Esophagus squamous epithelium (tissue), 5 donors: ENCODE measurements around the gene LPIN3. TPM values are rescaled to one million over a fixed set of nuclear protein-coding genes. Genes with fewer than 3 reads are reported as not detected.

Experiments used
- DNase-seq: peaks from one replicate; lab custom pipeline; 2025; lab: John Stamatoyannopoulos, UW
- H3K27ac ChIP-seq, 4 donors: fragments of 200-600 bp; sonication (generic); one replicate each; pipeline ENCODE4 v1.5.1; 2016 to 2019; ENCODE audit warnings: mild to moderate bottlenecking in 1 of 4
- H3K27me3 ChIP-seq, 4 donors: fragments of 200-600 bp; sonication (generic); 1 replicate in 3 of 4; 2 replicates in 1 of 4; pipeline versions ENCODE4 v1.5.1 to v1.6.0; 2017 to 2021; ENCODE audit warnings: antibody characterized with exemption in 1 of 4
- H3K36me3 ChIP-seq, 3 donors: fragments of 200-600 bp; sonication (generic); one replicate each; pipeline ENCODE4 v1.5.1; 2016 to 2019
- H3K4me1 ChIP-seq, 3 donors: fragments of 200-600 bp; sonication (generic); one replicate each; pipeline ENCODE4 v1.5.1; 2017 to 2019
- H3K4me3 ChIP-seq, 4 donors: fragments of 200-600 bp; sonication (generic); 1 replicate in 3 of 4; 2 replicates in 1 of 4; pipeline ENCODE4 v1.5.1; 2016 to 2019; ENCODE audit warnings: mild to moderate bottlenecking in 2 of 4, moderate library complexity in 1 of 4
- H3K9me3 ChIP-seq, 3 donors: fragments of 200-600 bp; sonication (generic); one replicate each; pipeline ENCODE4 v1.5.1; 2016 to 2019
- CTCF ChIP-seq, 6 experiments: fragments of 450-650 bp in 4 of 6; fragments of 200-600 bp in 2 of 6; sonication (generic) in 2 of 6; IDR thresholded peaks; one replicate each; pipeline ENCODE4 v1.5.1; 2016 to 2019; ENCODE audit warnings: antibody characterized with exemption in 6 of 6, mild to moderate bottlenecking in 4 of 6, moderate library complexity in 4 of 6
- POLR2A ChIP-seq, 4 donors: fragments of 450-650 bp; IDR thresholded peaks; one replicate each; pipeline ENCODE4 v1.6.1; 2017; ENCODE audit warnings: antibody characterized with exemption in 4 of 4, mild to moderate bottlenecking in 4 of 4, moderate library complexity in 3 of 4
- WGBS, 2 donors: methylation state at CpG; one replicate each; pipeline ENCODE4 v1.1.5; 2018; 5-methylcytosine and 5-hydroxymethylcytosine counted together
- intact Hi-C: fragments of 100-400 bp; cut with DNase I; formaldehyde crosslinking; loops from one replicate; pipeline ENCODE4 v1.15.0; 2022
- total RNA-seq, 4 donors: library from RNA; depleted of rRNA; stranded (reverse); fragments of >200 nt; gene quantifications; one replicate each; pipeline ENCODE4 v1.1.0, GENCODE V29; 2016
- donor health status: DM: yes; HTN: yes; CAD: no.

Gene LPIN3
- total RNA-seq, 4 donors from 2014 or later = 15.4 to 38.6 (median 32.9) TPM

GRCh38 chr20:41336711-41337492 lies 3.7 kb upstream of the LPIN3 start:
- intact Hi-C loops = loop anchor here (10.0 kb wide), 1 partner anchor 202 kb away; the partner anchor contains the start of gene PLCG1

GRCh38 chr20:41339957-41340326 lies 679 bp upstream of the LPIN3 start:
- intact Hi-C loops = loop anchor here (5.0 to 10.0 kb wide), 5 partner anchors 57 to 368 kb away; partner anchors contain the start of gene PLCG1
- H3K9me3 ChIP-seq = no peaks in the 10 kb centered on the region
- H3K4me3 ChIP-seq = peak overlapping the region; percentile 47 to 70 (median 56)

More at GRCh38 chr20:41336711-41337492, 3.7 kb upstream of the LPIN3 start:
- no peaks in the 10 kb centered on the region for H3K9me3 ChIP-seq
- no peak overlapping the region for H3K27ac ChIP-seq
- H3K27me3 ChIP-seq = no peaks in the 10 kb centered on the region
- H3K4me1 ChIP-seq = peaks cover 9 to 49% (median 29%) of the 10 kb centered on the region in 3 donors
- no peak for DNase-seq
- H3K36me3 ChIP-seq = no peaks in the 10 kb centered on the region
- TF ChIP-seq POLR2A (IDR thresholded peaks at IDR 0.05) = no peak
- no peak for TF ChIP-seq CTCF (IDR thresholded peaks at IDR 0.05)
- WGBS, 2 donors = 87 to 89% methylated on average over 4 of the region's 4 CpGs
- H3K4me3 ChIP-seq = no peak overlapping the region

DNA sequence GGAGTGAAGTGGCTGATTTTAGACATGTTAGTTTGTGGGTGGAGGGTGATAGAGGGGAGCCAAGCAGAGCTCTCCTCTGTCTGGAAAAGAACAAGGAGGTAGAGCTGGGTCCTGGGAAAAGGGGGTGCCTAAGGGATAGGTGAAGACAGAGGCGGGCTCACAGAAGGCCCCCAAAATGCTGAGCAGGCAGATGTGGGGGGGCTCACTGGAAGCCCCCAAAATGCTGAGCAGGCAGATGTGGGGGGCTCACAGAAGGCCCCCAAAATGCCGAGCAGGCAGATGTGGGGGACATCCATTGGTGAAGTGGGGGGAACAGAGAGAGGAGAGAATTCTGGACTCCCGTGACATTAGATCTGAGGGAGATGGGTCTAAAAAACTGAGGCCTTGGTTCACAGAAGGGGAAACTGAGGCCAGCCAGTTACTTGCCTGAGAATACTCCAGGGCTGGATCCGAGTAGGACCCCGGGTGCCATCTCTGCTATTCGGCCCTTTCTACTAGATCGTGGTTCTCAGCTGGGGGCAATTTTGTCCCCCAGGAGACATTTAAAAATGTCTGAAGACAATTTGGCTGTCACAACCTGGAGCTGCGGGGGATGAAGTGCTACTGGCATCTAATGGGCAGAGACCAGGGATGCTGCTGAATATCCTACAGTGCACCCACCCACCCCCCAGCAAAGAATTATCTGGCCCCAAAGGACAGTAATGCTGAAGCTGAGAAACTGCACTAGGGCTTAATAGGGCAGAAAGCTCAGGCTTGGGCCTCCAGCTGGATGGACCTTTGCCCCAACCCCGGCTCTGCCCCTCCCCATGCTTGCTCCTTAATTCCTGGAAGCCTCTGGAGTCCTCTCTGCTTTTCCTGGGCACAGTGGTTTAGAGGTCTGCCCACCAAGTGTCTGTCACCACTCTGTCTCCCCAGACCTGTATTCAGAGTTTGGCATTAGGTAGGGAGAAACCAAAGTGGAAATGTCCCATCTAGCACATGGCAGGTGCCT lies 2.1 kb downstream of the LPIN3 start:
- H3K36me3 ChIP-seq = peaks cover 0 to 27% (median 0%) of the 10 kb centered on the region in 3 donors
- WGBS, 2 donors = 90 to 95% methylated on average over 7 to 9 of the region's 9 CpGs
- no peaks in the 10 kb centered on the region for H3K9me3 ChIP-seq
- peak overlapping the region in 3 of 4 donors; percentile 14 to 96 (median 27) for H3K27ac ChIP-seq
- intact Hi-C loops = loop anchor here (5.0 kb wide), 4 partner anchors 55 to 370 kb away; no protein-coding TSS in a partner anchor
- DNase-seq = no peak
- peaks cover 21 to 72% (median 38%) of the 10 kb centered on the region in 3 donors for H3K4me1 ChIP-seq
- TF ChIP-seq POLR2A (IDR thresholded peaks at IDR 0.05) (no peak), CTCF (IDR thresholded peaks at IDR 0.05) (no peak)
- H3K27me3 ChIP-seq = no peaks in the 10 kb centered on the region
- H3K4me3 ChIP-seq = no peak overlapping the region

More at GRCh38 chr20:41339957-41340326, 679 bp upstream of the LPIN3 start:
- H3K27me3 ChIP-seq = no peaks in the 10 kb centered on the region
- H3K4me1 ChIP-seq = peaks cover 19 to 70% (median 38%) of the 10 kb centered on the region in 3 donors
- no peak for DNase-seq
- TF ChIP-seq CTCF (IDR thresholded peaks at IDR 0.05) = peak; percentile 82 to 100 (median 99)
- no peak for TF ChIP-seq POLR2A (IDR thresholded peaks at IDR 0.05)
- H3K27ac ChIP-seq = peak overlapping the region; percentile 92 to 94 (median 93)
- WGBS, 2 donors = 0 to 8% methylated on average over 4 to 16 of the region's 25 CpGs
- no peaks in the 10 kb centered on the region for H3K36me3 ChIP-seq

GRCh38 chr20:41344477-41344876 lies 3.9 kb downstream of the LPIN3 start:
- TF ChIP-seq CTCF (IDR thresholded peaks at IDR 0.05) = no peak
- no peak for TF ChIP-seq POLR2A (IDR thresholded peaks at IDR 0.05)
- peaks cover 21 to 64% (median 35%) of the 10 kb centered on the region in 3 donors for H3K4me1 ChIP-seq
- no peak for DNase-seq
- H3K9me3 ChIP-seq = no peaks in the 10 kb centered on the region
- WGBS, 2 donors = 67% methylated on average over 1 of the region's 4 CpGs; no CpG with 5 or more reads in 1 of the 2 donors
- no peak overlapping the region for H3K4me3 ChIP-seq
- intact Hi-C loops = loop anchor here (5.0 kb wide), 4 partner anchors 53 to 372 kb away; no protein-coding TSS in a partner anchor
- peak overlapping the region; percentile 26 to 70 (median 49) for H3K27ac ChIP-seq
- H3K36me3 ChIP-seq = peaks cover 0 to 44% (median 0%) of the 10 kb centered on the region in 3 donors
- H3K27me3 ChIP-seq = no peaks in the 10 kb centered on the region
